Prostate gland (tissue), 2 donors: Measurements from ENCODE around the gene ARHGDIA. TPM values are rescaled to one million over a fixed set of nuclear protein-coding genes. Genes with fewer than 3 reads are reported as not detected.
A peak's percentile ranks its signal among the peaks of the same experiment; 100 is the strongest.
"Not testable (repeated sequence)": the region's sequence is repeated elsewhere in the genome, so short reads cannot be mapped to it uniquely, and the experiment has no call there.

Experiments
- DNase-seq: peaks from one replicate; pipeline ENCODE4 v3.0.0-alpha.2; 2019; ENCODE audit warnings: low spot score
- H3K27ac ChIP-seq, 2 donors: fragments of 200-600 bp; sonication (generic); 2 replicates each; pipeline ENCODE4 v1.5.1; 2017 to 2019
- H3K27me3 ChIP-seq: fragments of 200-600 bp; sonication (generic); replicated peaks from 2 replicates; pipeline ENCODE4 v1.5.1; 2019; ENCODE audit not compliant: insufficient read depth
- H3K36me3 ChIP-seq, 2 donors: fragments of 200-600 bp; sonication (generic); 1 replicate in 1 of 2; 2 replicates in 1 of 2; pipeline versions ENCODE4 v1.5.1 to v1.8.1; 2017 to 2019
- H3K4me1 ChIP-seq: fragments of 200-600 bp; sonication (generic); replicated peaks from 2 replicates; pipeline ENCODE4 v1.5.1; 2019
- H3K4me3 ChIP-seq, 2 donors: fragments of 200-600 bp; sonication (generic); 2 replicates each; pipeline ENCODE4 v1.5.1; 2017 to 2019
- H3K9me3 ChIP-seq: fragments of 200-600 bp; sonication (generic); 2 replicates; pipeline ENCODE4 v1.5.1; 2017
- CTCF ChIP-seq, 4 experiments: fragments of 200-600 bp in 2 of 4; fragments of 450-650 bp in 2 of 4; sonication (generic) in 2 of 4; IDR thresholded peaks; 1 replicate in 3 of 4; 2 replicates in 1 of 4; pipeline ENCODE4 v1.5.1; 2016 to 2019; ENCODE audit warnings: antibody characterized with exemption in 4 of 4, mild to moderate bottlenecking in 2 of 4, moderate library complexity in 2 of 4
- POLR2A ChIP-seq: fragments of 450-650 bp; IDR thresholded peaks from one replicate; pipeline ENCODE4 v1.6.1; 2016; ENCODE audit warnings: antibody characterized with exemption, mild to moderate bottlenecking
- POLR2AphosphoS5 ChIP-seq: sonication (generic); formaldehyde crosslinking; IDR thresholded peaks from one replicate; pipeline ENCODE4 v1.6.1; 2017; ENCODE audit warnings: antibody characterized with exemption
- WGBS: methylation state at CpG from one replicate; pipeline ENCODE4 v1.1.5; 2018; 5-methylcytosine and 5-hydroxymethylcytosine counted together
- intact Hi-C: fragments of 100-400 bp; cut with DNase I; formaldehyde crosslinking; loops from one replicate; pipeline ENCODE4 v1.14.2; 2022
- total RNA-seq, 2 donors: library from RNA; depleted of rRNA; stranded (reverse); fragments of >200 nt; gene quantifications; one replicate each; pipeline ENCODE4 v1.1.0, GENCODE V29; 2016

Gene ARHGDIA
- total RNA-seq, 2 donors from 2014 or later, result 193 to 274 TPM

- intact Hi-C loops, result no loop called here
- H3K4me1 ChIP-seq, result no peaks in the 10 kb centered on the region
- no peak for DNase-seq
- TF ChIP-seq POLR2AphosphoS5 (no peak), CTCF (IDR thresholded peaks at IDR 0.05) (no peak), POLR2A (no peak)
- peak overlapping the region; percentile 72 to 83 for H3K27ac ChIP-seq
- H3K9me3 ChIP-seq, result no peaks in the 10 kb centered on the region
- WGBS, result 47% methylated on average over 15 of the region's 15 CpGs
- H3K36me3 ChIP-seq, result peaks cover 26 to 27% of the 10 kb centered on the region in 2 donors
- no peaks in the 10 kb centered on the region for H3K27me3 ChIP-seq
- H3K4me3 ChIP-seq, result peak overlapping the region in 1 of 2 donors; percentile 0
Measured at GRCh38 chr17:81841866-81842265, 29.3 kb downstream of the ARHGDIA start.

- 32% methylated on average over 39 of the region's 40 CpGs for WGBS
- Histone ChIP-seq H3K4me1 (no peaks in the 10 kb centered on the region), H3K36me3 (peaks cover 19 to 21% of the 10 kb centered on the region in 2 donors), H3K27ac (peak overlapping the region; percentile 72 to 83), H3K9me3 (no peaks in the 10 kb centered on the region), H3K27me3 (no peaks in the 10 kb centered on the region), H3K4me3 (peak overlapping the region in 1 of 2 donors; percentile 0)
- peak; percentile 92 for DNase-seq
- intact Hi-C loops, result no loop called here
- TF ChIP-seq POLR2A, result peak; percentile 24
- TF ChIP-seq CTCF (IDR thresholded peaks at IDR 0.05), result no peak
- TF ChIP-seq POLR2AphosphoS5, result peak; percentile 67
Measured at GRCh38 chr17:81840826-81841778, 30.0 kb downstream of the ARHGDIA start.

DNA sequence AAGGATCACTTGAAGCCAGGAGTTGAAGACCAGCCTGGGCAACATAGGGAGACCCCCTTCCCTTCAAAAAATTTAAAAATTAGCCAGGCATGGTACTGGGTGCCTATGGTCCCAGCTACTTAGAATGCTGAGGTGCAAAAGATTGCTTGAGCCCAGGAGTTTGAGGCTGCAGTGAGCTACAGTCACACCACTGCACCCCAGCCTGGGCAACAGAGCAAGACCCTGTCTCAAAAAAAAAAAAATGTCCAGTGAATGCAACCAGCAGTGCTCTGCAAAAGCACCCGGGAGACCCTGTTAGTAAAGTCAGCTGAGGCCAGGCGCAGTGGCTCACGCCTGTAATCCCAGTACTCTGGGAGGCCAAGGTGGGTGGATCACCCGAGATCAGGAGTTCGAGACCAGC, 31.1 kb downstream of the ARHGDIA start:
- H3K4me1 ChIP-seq, H3K4me3 ChIP-seq, DNase-seq, H3K9me3 ChIP-seq, intact Hi-C loops, H3K27me3 ChIP-seq: not testable (repeated sequence)
- H3K27ac ChIP-seq, result peak overlapping the region; percentile 72 to 83
- 89% methylated on average over 5 of the region's 5 CpGs for WGBS
- peaks cover 9 to 11% of the 10 kb centered on the region in 2 donors for H3K36me3 ChIP-seq

DNA sequence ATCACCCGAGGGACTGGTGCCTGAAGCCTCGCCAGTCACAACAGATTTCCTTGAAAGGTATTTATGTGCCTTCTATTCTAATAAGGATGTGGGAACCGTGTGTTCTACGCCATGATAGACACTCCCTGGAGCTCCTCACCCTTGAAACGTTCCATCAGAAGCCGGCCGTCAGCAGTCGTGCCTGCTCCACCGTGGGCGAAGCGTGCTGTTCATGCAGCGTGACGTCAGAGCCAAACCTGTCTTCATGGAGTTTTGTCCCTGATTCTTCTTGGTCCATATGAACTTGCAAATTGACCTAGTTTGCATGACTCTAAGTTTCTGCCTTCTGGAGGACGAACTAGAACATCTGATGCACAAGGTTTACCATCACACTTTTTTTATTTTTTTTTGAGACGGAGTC, 31.8 kb downstream of the ARHGDIA start:
- 69% methylated on average over 15 of the region's 15 CpGs for WGBS
- Histone ChIP-seq H3K4me1 (peaks cover under 1% of the 10 kb centered on the region), H3K27me3 (no peaks in the 10 kb centered on the region), H3K27ac (peak overlapping the region; percentile 42), H3K4me3 (no peak overlapping the region), H3K9me3 (no peaks in the 10 kb centered on the region), H3K36me3 (peaks cover 1 to 5% of the 10 kb centered on the region in 2 donors)
- intact Hi-C loops, result no loop called here
- DNase-seq, result no peak
- no peak for TF ChIP-seq POLR2A
- TF ChIP-seq POLR2AphosphoS5, result no peak
- TF ChIP-seq CTCF (IDR thresholded peaks at IDR 0.05), result no peak

- 24% methylated on average over 17 of the region's 17 CpGs for WGBS
- H3K27me3 ChIP-seq, result no peaks in the 10 kb centered on the region
- TF ChIP-seq CTCF (IDR thresholded peaks at IDR 0.05), result no peak
- no peak for TF ChIP-seq POLR2AphosphoS5
- no peak for TF ChIP-seq POLR2A
- peaks cover 6% of the 10 kb centered on the region for H3K4me1 ChIP-seq
- H3K27ac ChIP-seq, result peak overlapping the region; percentile 42
- intact Hi-C loops, result no loop called here
- no peak for DNase-seq
- H3K36me3 ChIP-seq, result no peaks in the 10 kb centered on the region
- H3K4me3 ChIP-seq, result no peak overlapping the region
- no peaks in the 10 kb centered on the region for H3K9me3 ChIP-seq
Measured at GRCh38 chr17:81838753-81839255, 32.3 kb downstream of the ARHGDIA start.
